GM21737 (cell line): ENCODE results near the gene FUNDC2.
"Not testable (repeated sequence)": the region's sequence is repeated elsewhere in the genome, so short reads cannot be mapped to it uniquely, and the experiment has no call there.

Experiments
- ATAC-seq: cut with Tn5 transposase; IDR thresholded peaks from one replicate; pipeline ENCODE4 v1.9.1; 2021; ENCODE audit warnings: mild to moderate bottlenecking, moderate library complexity; ENCODE audit not compliant: unreplicated experiment

The FUNDC2 gene

GRCh38 chrX:155026727-155027508 is at the start of gene FUNDC2:
Gene FUNDC2 (plus strand): TSS chrX:155026844. CDS start chrX:155026939, 95 bp downstream.
- peak; percentile 87 for ATAC-seq

DNA sequence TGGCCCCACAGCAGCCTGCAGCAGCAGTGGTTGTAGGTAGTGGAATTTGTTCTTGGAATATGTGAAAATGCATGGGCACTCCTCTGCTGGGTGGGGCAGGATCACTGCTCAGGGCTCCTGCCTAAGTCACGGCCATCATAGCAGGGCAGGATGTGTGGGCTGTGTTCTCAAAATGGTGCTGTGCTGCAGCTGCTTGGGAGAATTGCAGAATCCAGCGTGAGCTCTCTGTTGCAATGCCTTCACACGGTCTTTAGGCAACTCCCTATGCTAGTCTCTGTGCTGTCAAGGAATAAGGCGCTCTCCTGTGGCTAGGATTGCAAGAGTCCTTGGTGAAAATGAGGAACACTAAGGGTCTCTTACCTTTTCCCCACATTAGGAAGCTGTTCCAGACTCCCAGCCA is 47.0 kb upstream of the FUNDC2 start:
- no peak for ATAC-seq

DNA sequence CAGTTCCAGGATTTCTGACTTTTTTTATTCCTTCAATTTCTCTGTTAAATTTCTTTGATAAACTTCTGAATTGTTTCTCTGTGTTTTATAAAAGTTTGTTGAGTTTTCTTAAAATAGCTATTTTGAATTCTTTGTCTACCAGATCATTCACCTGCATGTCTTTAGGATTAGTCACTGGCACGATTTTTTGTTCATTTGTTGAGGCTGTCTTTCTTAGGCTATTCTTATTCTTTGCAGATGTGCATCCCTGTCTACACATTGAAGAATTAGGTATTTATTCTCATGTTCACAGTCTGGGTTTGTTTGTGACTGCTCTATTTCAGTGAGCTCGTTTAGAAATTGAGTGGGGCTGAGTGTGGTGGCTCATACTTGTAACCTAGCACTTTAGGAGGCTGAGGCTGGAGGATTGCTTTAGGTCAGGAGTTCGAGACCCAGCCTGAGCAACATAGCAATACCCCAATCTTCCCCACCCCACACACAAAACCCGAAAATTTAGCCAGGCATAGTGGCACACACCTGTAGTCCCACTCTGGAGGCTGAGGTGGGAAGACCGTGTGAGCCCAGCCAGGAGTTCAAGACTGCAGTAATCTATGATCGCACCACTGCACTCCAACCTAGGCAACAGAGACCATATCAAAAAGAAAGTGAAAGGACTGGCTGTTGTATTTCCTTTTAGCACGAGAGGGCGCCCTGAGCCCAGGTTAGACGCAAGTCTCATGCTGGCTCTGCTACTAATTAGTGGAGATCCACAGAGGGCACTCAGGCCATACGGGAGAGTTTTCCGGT is 46.1 kb upstream of the FUNDC2 start:
- peak; percentile 85 for ATAC-seq

GRCh38 chrX:154981116-154981411 is 45.6 kb upstream of the FUNDC2 start:
- no peak for ATAC-seq

- no peak for ATAC-seq
Measured at GRCh38 chrX:154986826-154987575, 39.6 kb upstream of the FUNDC2 start.

GRCh38 chrX:154987940-154988339 is 38.7 kb upstream of the FUNDC2 start:
- ATAC-seq = no peak

DNA sequence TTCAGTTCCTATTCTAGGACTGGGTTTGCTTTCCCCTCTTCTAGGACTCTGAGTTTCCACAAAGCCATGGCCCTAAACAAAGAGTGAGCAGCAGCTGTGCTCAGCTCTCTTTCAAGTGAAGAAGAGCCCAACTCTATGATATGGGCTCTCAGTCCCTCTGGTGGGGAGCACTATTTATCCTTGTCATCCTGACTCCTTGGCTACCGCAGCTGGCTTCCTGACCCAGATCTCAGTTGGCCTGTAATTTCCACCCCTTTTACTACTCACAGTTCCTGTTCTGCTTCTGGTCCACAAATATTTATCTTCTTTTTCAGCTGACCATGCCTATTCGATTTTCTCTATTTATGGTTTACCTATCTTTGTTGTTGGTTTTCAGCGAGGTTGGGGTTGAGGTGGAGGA is 37.9 kb upstream of the FUNDC2 start:
- ATAC-seq = no peak

GRCh38 chrX:154990496-154990895 is 36.1 kb upstream of the FUNDC2 start:
- peak; percentile 56 for ATAC-seq

GRCh38 chrX:154991039-154991438 is 35.6 kb upstream of the FUNDC2 start:
- ATAC-seq = peak; percentile 60

DNA sequence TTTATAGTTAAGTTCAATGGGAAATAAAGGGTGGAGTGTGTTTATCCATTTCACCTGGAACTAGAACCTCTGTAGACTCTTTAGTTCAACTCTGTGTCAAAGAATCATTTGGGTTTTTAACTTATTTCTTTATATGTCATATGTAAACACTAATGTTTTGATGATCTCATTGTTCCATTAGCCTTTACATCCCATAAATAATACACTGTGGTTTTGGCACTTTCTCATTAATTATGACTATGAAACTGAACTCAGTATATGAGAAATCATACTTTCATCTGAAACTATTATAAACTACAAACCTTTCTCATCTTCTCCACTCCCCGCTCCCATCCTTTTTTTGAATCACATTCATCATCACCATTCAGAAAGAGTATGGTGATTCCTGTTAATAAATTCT is 35.2 kb upstream of the FUNDC2 start:
- no peak for ATAC-seq

- ATAC-seq = no peak
Measured at GRCh38 chrX:154998204-154998880, 28.3 kb upstream of the FUNDC2 start.

- no peak for ATAC-seq
Measured at GRCh38 chrX:155000841-155001240, 25.8 kb upstream of the FUNDC2 start.

DNA sequence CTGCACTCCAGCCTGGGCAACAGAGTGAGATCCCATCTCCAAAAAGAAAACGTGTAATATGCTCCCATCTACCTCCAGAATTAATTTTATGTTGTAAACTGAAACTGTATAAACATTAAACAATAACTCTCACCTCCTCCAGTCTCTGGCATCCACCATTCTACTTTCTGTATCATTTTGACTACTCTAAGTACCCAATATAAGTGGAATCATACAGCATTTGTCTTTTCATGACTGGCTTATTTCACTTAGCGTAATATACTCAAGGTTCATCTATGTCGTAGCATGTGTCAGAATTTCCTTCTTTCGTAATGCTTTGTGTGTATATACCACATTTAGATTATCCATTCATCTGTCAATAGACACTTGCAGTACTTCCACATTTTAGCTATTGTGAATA is 24.8 kb upstream of the FUNDC2 start:
- ATAC-seq = no peak

DNA sequence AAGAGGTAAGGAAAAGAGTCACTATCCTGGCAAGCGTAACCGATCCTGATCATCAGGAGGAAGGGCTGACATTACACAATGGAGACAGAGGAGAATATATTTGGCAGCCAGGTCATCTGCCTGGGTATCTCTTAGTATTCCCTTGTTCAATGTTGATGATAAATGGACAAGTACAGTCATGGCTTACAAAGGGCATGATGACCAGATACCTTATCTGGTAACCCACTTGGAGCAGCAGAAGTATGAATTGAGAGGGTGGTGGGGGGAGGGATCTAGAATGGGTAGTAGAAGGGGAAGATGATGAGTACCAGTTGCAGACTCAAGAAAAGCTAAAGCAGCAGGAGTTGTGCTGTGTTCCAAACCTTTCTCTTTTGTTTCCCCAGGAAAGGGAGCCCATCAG is 21.5 kb upstream of the FUNDC2 start:
- no peak for ATAC-seq

DNA sequence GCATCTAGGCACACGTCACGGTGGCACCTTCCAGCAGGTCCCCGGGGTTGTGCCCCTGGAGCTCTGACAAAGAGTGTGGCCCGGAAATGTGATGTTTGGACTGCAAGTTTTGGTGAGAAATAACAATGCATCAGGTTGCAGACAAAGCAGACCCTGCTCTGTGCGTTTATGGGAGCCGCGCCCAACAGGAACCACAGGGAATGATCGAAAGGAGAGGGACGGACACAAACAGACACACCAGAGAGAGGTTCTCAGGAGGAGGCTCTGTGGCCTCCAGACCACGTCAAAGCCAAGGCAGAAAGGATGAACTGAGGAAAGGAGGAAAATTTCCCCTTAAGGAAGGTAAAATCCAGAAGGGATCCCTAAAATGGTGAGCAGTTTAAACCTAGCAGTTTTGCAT is 20.3 kb upstream of the FUNDC2 start:
- ATAC-seq = not testable (repeated sequence)

- not testable (repeated sequence) for ATAC-seq
Measured at GRCh38 chrX:155006913-155007671, 19.6 kb upstream of the FUNDC2 start.

DNA sequence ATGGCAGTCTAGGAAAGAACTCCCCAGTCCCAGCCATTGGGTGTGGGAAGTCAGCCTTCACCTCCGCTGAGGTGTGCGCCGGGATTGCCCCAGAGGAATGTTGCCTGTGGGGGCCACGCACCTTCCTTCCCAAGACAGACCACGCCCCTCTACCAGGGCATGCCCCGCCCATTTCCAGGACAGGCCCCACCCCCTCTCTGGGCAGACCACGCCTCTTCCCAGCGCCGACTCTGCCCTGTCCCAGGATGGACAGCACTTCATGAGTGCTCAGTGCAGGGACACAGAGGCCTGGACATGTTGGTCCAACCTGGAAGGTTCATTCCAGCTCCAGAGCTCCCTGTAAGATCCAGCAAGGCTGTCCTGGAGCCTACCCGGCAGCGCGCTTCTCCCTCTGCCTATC is 18.1 kb upstream of the FUNDC2 start:
- ATAC-seq = not testable (repeated sequence)

- ATAC-seq = no peak
Measured at GRCh38 chrX:155009994-155010472, 16.6 kb upstream of the FUNDC2 start.

DNA sequence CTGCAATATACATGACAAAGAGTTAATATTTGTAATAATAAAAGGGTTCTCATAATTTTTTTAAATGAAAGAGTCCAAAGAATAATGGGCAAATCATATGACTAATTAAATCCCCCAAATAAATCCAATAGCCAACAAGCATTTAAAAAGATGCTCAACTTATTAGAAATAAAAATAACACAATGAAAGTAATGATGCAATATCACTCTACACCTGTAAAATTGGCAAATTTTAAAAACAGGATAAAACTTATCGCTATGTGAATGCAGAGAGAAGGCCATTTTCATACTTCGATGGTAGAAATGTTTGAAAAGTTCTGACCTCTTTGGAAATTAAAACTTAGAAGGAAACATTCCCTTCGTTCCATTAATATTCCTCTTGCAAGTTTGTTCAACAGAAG is 6.1 kb upstream of the FUNDC2 start:
- ATAC-seq = no peak

DNA sequence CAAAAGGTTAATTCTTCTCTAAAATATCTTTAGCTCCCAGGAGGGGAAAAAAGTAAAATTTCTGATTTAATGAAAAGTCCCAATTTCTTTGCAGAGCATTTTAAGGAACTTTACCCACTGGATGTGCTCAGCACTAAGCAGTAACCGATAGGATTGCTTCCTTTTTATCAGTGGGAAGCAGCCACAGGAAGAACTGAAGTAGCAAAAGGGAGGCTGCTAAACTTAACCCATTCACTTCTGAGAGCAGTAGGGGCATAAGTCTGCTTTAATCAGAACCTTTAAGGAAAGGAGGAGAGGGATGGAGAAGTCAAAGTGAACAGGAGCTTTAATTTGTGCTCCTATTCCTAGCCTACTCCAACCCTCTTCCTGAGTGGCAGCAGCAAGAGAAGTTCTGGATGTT is 4.1 kb upstream of the FUNDC2 start, which contains the start of gene F8:
F8 (minus strand) TSS at position 139 of the 400 bp plus-strand sequence. CDS start 171 bp downstream, outside the sequence.
- ATAC-seq = no peak
